SK-N-MC (cell line): ENCODE measurements around the gene MPHOSPH6.

Source experiments
- EZH2 ChIP-seq: fragments of 200-600 bp; sonication (generic); IDR thresholded peaks from one replicate; pipeline ENCODE4 v1.6.1; 2017; ENCODE audit warnings: antibody characterized with exemption
- FOXP2 ChIP-seq: optimal IDR thresholded peaks from 2 replicates; pipeline ENCODE3; 2011; ENCODE audit warnings: mild to moderate bottlenecking, moderate library complexity; ENCODE audit not compliant: insufficient read depth; ENCODE audit errors: extremely low read length, control extremely low read depth
- POLR2AphosphoS5 ChIP-seq: IDR thresholded peaks from 2 replicates; pipeline ENCODE4 v1.6.1; 2012; ENCODE audit warnings: mild to moderate bottlenecking, low read depth, low read length, borderline replicate concordance

DNA sequence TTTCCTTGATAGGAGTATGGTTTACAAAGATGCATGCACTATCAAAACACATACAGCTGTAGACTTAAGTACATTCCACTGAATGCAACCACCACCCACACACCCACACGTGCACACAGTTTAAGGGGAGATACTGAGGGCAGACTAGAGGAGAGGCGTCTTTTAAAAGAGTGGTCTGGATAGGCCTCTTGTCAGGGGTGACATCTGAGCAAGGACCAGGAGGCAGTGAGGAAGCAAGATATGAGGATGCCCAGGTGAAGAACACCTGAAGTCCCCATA is 12.6 kb downstream of the MPHOSPH6 start:
- TF ChIP-seq FOXP2 (no peak), POLR2AphosphoS5 (no peak), EZH2 (no peak)
